Epithelial cell of proximal tubule (primary cell): ENCODE results near the gene TGM3. TPM values are rescaled to one million over a fixed set of nuclear protein-coding genes. Genes with fewer than 3 reads are reported as not detected.

Experiments
- DNase-seq: peaks from one replicate; pipeline ENCODE4 v3.0.0-alpha.2; 2011; ENCODE audit warnings: low read depth
- H3K4me3 ChIP-seq: 2 replicates; pipeline ENCODE4 v1.5.1; 2011; ENCODE audit warnings: low read depth, mild to moderate bottlenecking, low read length
- total RNA-seq: library from RNA; depleted of rRNA; stranded (reverse); fragments of >200 nt; gene quantifications from 2 replicates; pipeline ENCODE4 v1.2.3, GENCODE V29; 2015
- TF ChIP-seq, protein P1 (sequence below): conservative IDR thresholded peaks from 2 replicates; pipeline ENCODE4 v1.5.1; 2012; ENCODE audit warnings: low read depth, mild to moderate bottlenecking, low read length

The TGM3 gene
- total RNA-seq, 1 donor from 2014 or later = not detected

DNA sequence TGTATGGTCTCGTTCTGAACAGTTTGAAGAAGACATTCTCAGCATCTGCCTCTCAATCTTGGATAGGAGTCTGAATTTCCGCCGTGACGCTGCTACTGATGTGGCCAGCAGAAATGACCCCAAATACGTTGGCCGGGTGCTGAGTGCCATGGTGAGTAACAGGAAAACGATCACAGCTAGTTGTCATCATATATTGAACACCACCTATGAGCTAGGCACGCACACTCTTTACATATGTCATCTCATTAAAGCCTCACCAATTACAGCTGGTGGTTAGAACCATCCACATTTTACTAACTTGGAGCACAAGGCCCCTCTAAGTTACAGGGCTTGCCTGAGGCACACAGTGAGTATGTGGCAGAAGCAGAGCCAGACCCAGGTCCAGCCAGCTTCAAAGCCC is 17.1 kb downstream of the TGM3 start:
- DNase-seq = no peak
- no peak overlapping the region for H3K4me3 ChIP-seq
- TF ChIP-seq, protein P1, sequence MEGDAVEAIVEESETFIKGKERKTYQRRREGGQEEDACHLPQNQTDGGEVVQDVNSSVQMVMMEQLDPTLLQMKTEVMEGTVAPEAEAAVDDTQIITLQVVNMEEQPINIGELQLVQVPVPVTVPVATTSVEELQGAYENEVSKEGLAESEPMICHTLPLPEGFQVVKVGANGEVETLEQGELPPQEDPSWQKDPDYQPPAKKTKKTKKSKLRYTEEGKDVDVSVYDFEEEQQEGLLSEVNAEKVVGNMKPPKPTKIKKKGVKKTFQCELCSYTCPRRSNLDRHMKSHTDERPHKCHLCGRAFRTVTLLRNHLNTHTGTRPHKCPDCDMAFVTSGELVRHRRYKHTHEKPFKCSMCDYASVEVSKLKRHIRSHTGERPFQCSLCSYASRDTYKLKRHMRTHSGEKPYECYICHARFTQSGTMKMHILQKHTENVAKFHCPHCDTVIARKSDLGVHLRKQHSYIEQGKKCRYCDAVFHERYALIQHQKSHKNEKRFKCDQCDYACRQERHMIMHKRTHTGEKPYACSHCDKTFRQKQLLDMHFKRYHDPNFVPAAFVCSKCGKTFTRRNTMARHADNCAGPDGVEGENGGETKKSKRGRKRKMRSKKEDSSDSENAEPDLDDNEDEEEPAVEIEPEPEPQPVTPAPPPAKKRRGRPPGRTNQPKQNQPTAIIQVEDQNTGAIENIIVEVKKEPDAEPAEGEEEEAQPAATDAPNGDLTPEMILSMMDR = no peak

DNA sequence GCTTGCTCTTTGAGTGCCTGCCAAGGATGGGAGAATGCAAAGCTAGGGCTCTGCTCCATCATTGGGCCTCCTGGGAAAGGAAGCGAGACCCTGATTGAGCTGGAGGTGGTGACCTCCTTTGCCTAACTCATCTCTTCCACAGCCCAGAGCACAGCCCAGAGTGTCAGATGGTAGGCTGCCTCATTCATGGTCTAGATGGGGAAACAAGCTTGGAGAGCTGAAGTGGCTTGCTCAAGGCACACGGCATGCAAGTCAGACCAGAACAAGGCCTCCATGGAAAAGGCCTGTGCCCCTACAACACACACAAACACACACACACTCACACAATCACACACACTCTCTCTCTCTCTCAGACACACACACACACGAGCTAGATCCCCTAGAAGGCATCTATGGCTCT is 17.5 kb downstream of the TGM3 start:
- TF ChIP-seq, protein P1 = no peak
- no peak overlapping the region for H3K4me3 ChIP-seq
- DNase-seq = no peak

DNA sequence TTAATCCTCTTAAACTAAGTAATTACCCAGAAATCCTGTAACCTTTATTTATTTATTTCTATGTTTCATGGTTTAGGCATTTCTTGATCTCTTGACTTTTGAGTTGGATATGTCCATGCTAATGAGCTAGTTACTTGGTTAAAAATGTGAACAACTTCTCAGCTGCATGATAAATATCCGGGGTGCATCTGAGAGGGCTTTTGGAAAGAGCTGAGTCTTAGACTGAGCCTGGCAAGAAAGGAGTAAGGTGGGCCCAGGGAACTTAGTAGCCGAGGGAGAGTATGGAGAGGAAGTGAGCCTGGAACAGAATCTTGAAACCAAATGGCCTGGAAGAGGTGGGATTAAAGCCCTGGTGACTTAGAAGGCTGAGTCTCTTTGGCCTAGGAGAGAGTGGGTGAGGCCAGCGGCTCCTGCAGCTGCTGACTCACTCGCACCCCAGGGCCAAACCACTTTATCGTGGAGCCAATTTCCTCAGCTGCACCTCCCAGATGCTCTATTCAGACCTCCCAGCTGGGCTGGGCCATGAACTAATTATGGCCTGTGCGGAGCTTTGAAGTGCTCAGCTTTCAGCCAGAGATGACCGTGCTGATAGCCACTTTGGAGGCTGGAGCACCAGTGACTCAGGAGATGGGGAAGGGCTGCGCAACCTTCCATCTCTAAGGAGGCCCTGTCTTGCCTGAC is 19.1 kb downstream of the TGM3 start:
- no peak overlapping the region for H3K4me3 ChIP-seq
- TF ChIP-seq, protein P1 = no peak
- DNase-seq = no peak

DNA sequence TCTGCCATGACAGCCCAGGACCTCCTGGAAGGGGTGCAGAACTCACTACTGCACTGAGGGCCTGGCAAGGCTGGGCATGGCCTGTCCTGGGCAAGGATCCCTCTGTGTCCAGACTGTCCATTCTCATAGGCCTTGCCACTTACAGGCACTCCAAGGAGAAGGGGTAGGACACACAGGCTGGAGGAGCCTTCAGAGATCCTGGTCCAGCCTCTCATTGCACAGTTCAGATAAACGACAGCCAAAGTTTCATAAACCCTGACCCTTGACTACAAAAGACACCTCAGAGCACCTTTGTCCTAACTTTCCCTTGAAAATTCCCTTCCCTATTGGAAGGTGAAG is 19.6 kb downstream of the TGM3 start:
- H3K4me3 ChIP-seq = no peak overlapping the region
- TF ChIP-seq, protein P1 = no peak
- no peak for DNase-seq

GRCh38 chr20:2316847-2317495 is 21.2 kb downstream of the TGM3 start:
- DNase-seq = no peak
- TF ChIP-seq, protein P1 = no peak
- no peak overlapping the region for H3K4me3 ChIP-seq

DNA sequence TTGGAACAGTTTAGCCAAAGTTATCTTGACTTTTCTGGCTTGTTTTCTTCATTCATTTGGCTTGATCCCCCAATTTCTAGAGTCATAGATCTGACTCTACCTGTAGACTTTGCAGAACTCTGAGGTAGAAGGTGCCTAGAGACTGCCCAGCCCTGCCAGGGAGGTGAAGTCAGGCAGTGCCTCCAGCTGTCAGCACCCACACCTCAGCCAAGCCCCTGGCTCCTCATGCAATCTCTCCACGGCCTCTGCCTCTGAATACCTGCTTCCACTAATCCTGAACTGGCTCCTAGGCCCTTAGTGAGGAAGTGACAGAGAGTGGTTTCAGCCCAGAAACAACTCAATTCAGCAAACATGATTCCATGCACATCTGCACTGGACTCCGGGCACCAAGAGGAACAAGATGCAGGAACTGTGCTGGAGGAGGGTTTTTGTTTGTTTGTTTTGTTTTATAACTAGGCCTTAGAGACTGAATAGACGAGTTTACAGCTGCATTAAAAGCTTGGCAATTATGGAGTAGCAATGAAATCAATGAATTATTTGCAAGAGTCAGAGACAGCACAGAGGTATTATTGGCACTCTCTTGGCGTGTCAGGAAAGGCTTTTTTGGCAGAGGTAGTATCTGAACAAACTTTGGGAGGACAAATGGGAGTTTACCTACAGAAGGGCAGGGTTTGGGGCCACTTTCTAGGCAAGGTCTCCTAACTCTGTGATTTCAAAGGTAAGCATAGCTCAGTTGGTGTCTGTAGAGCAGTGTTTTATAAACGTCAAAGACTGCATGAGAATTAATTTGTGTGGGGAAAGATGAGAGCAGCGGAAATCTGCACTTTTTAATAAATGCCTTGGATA is 25.2 kb downstream of the TGM3 start:
- TF ChIP-seq, protein P1 = no peak
- DNase-seq = no peak
- no peak overlapping the region for H3K4me3 ChIP-seq
